ENCODE measurements around the gene SLC7A4.
A peak's percentile ranks its signal among the peaks of the same experiment; 100 is the strongest.
"Not testable (repeated sequence)": the region's sequence is repeated elsewhere in the genome, so short reads cannot be mapped to it uniquely, and the experiment has no call there.

SLC7A4 gene, protein sequence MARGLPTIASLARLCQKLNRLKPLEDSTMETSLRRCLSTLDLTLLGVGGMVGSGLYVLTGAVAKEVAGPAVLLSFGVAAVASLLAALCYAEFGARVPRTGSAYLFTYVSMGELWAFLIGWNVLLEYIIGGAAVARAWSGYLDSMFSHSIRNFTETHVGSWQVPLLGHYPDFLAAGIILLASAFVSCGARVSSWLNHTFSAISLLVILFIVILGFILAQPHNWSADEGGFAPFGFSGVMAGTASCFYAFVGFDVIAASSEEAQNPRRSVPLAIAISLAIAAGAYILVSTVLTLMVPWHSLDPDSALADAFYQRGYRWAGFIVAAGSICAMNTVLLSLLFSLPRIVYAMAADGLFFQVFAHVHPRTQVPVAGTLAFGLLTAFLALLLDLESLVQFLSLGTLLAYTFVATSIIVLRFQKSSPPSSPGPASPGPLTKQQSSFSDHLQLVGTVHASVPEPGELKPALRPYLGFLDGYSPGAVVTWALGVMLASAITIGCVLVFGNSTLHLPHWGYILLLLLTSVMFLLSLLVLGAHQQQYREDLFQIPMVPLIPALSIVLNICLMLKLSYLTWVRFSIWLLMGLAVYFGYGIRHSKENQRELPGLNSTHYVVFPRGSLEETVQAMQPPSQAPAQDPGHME

DNA sequence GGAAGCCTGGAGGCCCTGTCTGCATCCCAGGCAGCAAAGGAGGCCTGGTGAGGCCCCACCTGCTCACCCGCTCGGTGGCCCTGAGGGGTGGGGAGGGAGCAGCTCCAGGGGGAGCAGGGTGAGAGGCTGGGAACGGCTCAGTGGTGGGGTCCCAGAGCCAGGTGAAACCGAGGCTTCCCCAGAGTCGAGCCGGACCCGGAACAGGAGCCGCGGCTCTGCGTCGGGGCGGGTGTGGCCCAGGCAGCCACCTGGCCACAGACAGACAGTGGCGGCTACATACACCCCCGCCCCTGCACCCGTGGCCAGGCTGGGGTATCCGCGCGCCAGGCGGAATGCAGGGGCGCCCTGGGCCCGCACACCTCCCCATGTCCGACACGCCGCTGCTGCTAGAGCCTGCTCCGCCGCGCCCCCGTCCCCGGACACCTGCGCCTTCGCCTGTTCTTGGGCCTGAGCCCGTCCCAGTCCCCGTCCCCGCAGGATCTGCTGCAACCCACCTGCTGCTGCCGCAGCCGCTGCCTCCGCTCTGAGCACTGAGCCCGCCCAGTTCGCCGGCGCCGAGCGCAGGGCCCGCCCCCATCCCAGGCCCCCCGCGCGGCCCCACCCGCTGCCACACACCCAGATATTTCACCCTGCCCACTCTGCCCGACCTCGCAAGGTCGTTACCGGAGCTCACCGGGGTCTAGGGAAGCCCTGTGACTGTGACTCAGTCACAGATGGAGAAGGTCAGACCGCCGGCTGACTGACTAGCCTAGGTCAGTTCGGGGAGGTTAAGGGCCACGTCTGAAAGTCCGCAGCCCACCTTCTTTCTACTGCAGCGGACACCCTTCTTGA lies at the start of gene SLC7A4:
Gene SLC7A4 (minus strand): TSS at position 525 of the 831 bp plus-strand sequence. CDS start 749 bp downstream, outside the sequence.
- peak; percentile 32 for DNase-seq

DNA sequence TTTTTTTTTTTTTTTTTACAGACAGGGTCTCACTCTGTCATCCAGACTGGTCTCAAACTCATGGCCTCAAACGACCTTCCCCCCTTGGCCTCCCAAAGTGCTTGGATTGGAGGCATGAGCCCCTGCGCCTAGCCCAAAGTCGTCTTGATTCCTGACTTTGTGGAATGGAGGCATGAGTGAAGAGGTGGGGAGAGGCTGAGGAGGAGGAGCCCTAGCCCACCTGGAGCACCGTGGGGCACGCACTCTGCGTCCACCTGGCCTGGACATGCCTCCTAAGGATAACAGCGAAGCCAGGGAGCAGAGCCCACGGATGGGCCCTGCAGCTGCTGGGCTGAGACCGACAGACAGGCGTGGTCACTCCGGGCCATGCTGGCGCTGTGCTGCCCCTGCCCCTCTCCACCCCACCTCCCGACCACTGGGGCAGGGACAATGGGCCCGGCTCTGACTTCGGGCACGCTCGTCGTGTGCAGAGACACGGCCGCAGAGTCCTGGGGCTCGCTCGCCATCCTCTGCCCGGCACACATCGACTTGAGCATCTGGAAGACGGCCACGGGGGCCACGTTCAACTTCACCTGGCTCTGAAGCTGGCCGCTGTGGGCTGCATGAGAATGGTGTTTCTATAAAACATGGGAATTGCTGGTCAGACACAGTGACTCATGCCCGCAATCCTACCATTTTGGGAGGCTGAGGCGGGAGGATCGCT lies 48.2 kb upstream of the SLC7A4 start:
- no peak for DNase-seq

DNA sequence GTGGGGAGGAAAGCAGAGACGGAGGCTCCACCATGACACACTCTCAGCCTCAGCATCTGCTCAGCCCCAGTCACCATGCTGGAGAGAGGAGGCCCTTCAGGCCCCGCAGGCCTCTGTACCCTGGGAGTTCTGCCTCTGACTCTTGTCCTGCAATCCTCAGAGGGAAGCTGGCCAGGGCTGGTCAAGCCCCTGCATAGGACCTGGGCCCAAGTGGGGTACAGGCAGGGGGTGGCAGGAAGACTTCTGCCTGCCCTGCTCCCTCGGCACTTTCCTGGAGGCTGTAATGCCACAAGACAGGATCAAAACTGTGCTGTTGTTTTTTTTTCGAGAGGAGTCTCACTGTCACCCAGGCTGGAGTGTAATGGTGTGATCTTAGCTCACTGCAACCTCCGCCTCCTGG lies 47.1 kb upstream of the SLC7A4 start:
- DNase-seq: no peak

DNA sequence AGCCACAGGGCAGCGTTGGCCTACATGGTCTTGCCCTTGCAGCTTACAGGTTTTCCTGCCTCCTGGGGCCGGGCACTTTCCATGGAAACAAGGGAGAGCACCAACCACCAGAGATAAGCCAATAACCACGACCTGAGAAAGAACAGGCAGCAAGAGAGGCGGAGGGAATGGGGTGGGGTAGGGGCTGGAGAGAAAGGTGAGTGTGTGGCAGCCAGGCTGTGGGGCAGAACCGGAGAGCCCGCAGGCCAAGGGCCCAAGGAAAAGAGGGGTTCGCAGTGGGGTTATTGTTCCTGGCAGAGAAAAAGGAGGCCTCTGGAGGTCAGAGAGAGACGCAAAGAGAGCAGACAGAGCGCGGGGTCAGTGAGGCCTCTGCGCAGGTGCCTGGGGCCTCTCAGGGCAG lies 46.6 kb upstream of the SLC7A4 start:
- DNase-seq: no peak

DNA sequence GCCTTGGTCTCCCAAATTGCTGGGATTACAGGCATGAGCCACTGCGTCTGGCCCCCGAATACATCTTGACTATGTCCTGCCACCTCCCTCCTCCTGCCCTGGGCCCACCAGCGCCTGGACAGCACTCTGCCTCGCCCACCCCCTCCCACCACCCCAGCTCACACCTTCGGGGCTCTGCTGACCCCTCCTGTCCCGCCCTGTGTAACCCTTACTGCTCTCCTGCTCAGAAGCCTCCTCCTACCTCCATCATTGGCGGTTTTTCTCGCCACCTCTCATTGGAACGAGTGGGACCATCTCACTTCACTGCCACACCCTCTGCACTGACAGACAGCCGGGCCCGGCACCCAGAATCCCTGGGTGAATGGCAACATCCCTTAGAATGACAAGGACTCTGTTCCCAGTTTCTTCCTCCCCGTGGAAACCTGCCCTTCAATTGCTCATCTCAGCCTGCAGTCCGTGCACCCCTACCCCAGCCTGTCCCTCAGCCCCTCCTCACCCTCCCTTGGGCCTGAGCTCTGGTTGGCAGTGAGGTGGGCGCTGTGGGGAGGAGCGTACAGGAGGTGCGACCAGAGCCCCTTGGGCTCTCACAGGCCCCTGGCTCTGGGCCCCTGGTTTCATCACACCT lies 45.6 kb upstream of the SLC7A4 start:
- DNase-seq: no peak

DNA sequence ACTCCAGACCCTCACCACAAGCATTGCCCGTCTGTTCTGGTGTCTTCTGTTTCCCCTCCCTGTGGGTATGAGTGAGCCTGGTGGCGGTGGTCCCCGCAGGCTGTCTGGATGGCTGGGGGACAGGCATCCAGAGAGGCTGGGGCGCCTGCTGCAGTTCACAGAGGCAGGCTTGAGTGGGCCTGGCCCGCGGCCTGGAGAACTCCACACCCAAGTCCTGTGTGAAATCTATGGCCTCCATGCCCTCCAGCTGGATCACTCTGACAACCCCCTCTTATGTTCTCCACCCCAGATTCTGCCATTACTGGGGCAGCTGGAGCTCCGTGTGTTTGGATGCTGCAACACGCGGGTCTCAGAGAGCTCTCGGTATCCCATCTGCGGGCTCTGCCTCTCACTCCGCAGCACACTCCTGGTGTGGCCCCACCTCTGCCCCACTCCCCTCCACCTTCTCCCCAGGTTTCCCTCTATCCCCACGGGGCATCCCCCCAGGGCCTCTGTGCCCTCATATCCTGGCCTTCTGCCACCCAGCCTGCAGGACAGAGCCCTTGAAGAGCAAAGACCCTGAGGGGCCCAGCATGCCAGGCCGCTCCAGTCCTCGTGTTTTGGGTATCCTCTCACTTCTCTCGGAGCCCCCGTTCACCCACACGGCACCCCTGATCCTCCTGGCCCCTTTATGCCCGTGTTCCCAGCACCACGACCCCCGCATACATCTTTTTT lies 44.7 kb upstream of the SLC7A4 start:
- DNase-seq: no peak

DNA sequence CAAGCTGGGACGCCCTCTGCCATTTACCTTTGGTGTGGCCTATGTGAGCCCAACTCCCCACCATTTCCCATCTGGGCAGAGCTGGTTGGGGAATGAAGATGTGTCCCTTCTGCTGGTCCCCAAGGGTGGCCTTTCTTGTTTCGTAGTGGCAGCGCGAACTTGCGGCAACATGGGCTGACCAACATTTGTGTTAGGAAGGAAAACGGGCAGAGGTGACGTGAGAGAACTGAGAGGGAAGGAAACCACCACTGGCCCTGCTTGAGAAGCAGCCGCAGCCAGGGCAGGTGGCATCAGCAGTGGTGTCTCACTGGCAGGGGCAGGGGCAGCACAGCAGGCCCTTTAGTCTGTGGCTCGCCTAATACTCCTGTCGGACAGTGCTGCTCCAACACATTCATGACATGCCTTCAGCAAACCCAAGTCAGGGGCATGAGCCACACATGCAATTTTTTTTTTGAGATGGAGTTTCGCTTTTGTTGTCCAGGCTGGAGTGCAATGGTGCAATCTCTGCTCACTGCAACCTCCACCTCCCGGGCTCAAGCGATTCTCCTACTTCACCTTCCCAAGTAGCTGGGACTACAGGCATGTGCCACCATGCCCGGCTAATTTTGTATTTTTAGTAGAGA lies 43.3 kb upstream of the SLC7A4 start:
- no peak for DNase-seq

DNA sequence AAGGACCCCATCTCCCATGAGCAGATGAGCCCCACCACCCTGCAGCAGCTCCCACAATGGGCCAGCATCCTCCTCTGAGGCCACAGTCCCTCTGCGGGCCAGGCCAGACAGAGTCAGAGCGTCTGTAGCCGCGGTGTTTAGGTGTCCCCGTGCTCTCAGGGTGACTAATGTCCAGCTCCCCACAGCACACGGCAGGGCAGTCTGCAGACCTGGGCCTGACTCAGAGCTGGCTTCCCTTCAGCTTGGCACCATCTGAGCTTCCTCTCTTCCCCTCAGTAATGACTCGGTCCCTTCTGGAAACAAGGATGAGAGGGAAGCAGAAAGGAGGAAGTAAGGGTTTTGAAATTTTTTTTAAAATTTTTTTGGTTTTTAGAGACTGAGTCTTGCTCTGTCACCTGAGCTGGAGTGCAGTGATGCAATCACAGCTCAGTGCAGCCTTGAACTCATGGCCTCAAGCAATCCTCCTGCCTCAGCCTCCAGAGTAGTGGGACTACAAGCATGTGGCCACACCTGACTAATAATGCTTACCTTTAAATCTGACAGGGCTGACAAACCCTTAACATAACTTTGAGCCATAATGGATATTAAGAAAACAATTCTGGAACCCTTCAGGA lies 41.8 kb upstream of the SLC7A4 start:
- no peak for DNase-seq

DNA sequence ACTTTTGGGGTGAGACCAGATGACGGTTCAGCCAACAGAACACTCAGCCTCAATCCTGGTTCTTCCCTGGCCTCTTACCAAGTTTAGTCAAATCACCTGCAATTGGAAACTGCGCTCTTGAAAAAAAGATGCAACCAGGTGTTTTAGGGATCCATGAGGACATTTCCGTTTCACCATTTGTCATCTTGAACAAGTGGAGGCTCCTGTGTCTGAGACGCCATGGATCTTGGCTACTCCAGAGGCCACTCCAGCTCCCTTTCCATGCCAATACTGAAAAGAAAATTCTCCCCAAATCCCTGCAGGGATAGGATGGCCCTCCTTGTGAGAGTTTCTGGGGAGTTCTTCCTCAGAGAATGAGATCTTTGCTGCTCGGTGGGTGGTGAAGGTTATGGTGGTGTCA lies 41.1 kb upstream of the SLC7A4 start:
- no peak for DNase-seq

DNA sequence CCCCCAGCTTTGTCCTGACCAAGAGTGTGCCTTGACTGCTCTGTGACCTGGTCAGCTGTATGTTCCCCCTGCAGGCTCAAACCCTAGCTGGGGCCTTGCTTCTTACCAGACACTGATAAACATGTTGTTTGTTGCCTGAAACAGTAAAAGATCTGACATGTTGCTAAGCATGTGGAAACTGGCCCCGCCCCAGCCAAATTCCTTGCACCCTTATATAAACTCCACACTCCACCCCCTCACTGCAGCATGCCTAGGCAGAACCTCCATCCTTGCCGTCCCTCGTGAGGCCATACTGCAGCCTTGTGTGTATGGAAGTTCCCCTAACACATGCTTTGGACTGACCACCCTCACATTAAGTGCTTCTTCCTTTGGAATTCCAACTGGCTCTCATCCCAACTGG lies 40.7 kb upstream of the SLC7A4 start:
- DNase-seq: no peak

DNA sequence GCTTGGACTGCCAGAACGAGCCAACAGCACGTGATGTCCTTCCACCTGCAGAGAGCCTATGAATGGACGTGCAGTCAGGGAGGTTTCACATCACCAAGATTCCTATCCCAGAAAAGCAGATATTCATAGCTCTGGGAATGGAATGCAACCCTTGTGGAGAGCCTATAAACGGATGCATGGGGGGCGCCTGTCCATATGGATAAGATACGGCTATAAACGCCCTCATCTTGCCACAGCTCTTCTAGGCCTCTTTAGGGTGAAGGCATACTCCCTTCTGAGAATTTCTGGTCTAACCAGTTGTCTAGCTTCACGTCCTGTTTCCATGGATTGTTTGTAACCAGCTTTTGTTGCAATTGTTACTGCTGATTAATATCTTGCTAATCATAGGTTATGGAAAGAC lies 39.4 kb upstream of the SLC7A4 start:
- DNase-seq: not testable (repeated sequence)

DNA sequence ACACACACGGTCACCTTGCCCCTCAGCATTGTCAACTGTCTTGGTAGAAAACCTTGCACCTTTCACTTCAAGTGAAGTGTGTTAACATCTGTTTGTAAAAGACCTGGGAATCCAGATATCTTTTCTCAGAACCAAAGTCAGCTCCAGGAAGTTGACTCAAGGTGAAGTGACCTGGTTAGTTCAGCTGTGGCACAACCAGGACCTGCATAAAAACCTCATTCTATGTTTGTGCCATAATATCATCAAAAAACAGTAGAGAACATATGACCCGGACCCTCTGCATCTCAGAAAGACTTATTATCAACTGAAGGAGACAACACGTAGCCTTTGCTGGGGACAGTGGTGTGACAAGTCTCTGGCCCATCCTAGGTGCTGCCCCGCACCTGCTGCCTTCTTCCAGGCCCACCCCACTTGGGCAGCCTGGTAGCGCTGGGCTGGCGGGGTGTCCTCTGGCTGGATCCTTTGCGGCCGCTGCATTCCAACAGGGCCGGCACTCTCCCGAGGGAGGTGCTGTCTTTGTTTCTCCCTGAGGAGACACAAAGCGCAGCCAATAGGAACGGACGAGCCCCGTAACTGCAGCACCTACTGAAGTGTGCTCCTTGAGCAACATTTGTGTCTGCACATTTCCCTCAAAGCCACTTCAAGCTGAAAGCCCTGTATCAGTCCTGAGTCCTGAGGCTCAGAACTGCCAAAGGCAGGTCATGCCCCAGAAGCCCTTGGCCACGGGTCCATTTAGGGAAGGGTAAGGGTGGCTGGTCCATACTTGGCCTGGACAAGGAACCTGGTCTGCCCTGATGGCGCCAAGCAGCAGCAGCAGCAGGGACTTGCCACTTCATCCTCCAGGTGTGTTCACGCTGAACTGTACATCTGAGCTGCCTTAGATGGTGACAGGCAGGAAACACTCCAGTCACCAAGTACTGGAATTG lies 38.6 kb upstream of the SLC7A4 start:
- DNase-seq: no peak

DNA sequence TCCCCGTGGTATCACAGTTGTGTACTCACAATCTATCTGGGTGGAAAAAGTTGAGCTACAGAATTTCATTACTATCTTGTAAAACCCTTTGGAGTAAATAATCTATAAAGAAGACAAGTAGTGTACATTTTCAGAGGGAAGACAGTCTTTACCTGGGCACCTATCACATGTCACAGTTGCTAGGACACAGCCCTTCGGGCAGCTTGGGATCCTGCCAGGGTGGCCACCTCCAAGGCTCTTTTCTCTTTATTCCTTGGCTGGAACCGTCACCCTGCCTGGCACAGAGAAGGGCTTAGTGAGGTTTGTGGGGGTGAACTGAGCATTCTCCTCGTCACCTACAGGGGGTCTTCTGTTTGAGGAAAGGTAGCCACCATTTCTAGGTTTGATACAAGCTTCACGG lies 37.0 kb upstream of the SLC7A4 start:
- DNase-seq: no peak

DNA sequence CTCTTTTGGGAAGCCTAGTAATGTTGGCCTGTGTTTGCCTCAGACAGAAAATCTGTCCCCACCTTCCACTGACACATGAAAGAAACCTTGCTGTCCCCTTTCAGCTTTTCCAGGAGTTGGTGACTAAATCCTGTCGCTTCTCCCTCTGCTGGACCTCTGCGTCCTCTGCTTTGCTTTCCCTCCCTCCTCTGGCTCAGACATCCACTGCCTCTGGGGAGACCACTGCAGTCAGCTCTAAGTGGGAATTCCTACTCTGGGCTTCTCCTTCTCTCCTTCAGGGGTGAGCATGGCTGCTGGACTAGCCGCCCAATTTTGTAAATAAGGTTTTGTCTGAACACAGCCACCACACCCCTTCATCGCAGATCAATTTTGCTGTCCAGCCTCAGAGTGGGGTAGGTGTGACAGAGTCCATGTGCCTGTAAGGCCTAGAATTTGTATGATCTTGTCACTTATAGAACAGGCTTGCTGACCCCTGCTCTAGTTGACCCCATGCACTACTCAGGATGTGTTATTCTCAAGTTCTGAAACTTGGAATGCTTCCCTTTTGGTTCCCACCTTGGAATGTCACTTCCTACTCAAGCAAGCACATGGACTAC lies 36.4 kb upstream of the SLC7A4 start:
- DNase-seq: no peak

DNA sequence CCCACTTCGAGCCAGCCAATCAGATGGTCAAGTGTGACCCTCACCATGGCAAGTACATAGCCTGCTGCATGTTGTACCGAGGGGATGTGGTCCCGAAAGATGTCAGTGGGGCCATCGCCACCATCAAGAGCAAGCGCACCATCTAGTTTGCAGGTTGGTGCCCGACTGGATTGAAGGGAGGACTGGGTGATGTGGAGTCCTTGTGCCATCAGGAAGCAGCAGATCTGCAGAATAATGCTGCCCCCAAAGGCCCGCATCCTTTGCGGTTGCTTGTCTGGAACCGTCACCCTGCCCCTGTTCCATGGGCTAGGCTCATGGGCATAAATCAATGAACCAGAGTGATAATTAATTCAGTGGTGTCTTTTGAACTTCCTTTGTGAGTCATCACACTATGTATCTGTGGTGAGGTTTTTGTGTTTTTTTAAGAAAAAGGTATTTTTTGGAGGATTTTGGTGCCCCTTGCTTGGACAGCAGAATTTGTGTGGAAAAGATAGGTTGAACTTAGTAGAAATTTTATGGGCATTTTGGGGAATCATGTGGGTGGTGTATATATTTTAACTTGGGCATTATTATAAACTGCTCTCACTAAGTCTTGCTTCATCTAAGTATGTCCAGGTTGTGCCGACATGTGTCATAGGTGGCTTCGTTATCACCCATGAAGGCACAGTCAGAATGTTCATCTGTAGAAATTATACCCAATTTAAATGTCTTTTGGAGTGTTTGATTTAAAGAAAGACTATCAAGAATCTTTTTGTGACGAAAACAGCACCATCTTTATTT lies 35.7 kb upstream of the SLC7A4 start:
- no peak for DNase-seq

DNA sequence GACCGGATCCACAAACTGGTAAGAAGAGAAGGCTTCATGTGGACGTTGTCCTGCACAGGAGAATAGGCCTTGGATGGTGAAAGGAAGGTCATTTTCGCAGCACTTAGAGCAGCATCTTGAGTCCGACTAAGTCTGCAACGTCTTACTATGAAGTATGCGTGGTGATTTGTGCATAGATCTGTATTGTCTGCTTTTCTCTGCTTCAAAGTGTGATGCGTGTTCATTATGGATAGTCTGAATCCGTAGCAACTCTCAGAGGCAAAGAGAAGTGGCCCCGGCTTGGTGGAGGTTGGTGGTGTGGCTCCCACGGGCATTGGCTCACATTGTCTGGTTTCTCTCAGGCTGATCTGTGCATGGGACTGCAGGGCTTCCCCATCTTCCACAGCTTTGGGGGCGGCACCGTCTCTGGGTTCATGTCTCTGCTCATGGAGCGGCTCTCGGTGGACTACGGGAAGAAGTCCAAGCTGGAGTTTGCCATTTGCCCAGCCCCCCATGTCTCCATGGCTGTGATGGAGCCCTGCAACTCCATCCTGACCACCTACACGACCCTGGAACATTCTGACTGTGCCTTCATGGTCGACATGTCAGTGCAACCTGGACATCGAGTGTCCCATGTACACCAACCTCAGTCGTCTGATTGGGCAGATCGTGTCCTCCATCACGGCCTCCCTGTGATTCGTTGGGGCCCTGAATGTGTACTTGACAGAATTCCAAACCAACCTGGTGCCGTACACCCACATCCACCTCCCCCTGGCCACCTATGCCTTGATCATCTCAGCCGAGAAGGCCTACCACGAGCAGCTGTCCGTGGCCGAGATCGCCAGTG lies 34.9 kb upstream of the SLC7A4 start:
- no peak for DNase-seq

Measured in NCI-H2227 treated with DMSO at 0.1 percent for 48 hours (cell line).